Mucosa of descending colon (tissue), 3 donors: ENCODE results near the gene AK9. TPM values are rescaled to one million over a fixed set of nuclear protein-coding genes. Genes with fewer than 3 reads are reported as not detected.

Experiments used
- ATAC-seq: fragments of 200-7000 bp; cut with Tn5 transposase; one replicate; pipeline ENCODE4 v1.9.1; 2020; ENCODE audit warnings: mild to moderate bottlenecking, moderate library complexity
- DNase-seq, 3 donors: peaks; one replicate each; pipeline ENCODE4 v3.0.0-alpha.2; 2020
- H3K36me3 ChIP-seq: fragments of 200-600 bp; one replicate; pipeline ENCODE4 v1.8.0; 2021; ENCODE audit warnings: low read depth, mild to moderate bottlenecking
- H3K4me1 ChIP-seq: fragments of 200-600 bp; one replicate; pipeline ENCODE4 v1.8.0; 2021; ENCODE audit warnings: low read depth, mild to moderate bottlenecking
- H3K4me3 ChIP-seq: fragments of 200-600 bp; one replicate; pipeline ENCODE4 v1.8.0; 2021; ENCODE audit warnings: mild to moderate bottlenecking
- H3K9me3 ChIP-seq: fragments of 200-600 bp; one replicate; pipeline ENCODE4 v1.8.0; 2021; ENCODE audit warnings: mild to moderate bottlenecking
- intact Hi-C, 2 donors: fragments of 100-400 bp; cut with DNase I in 1 of 2; cut with micrococcal nuclease in 1 of 2; formaldehyde crosslinking; loops; one replicate each; pipeline versions ENCODE4 v1.11.0 to v1.11.1; 2022; cut with DNase I, micrococcal nuclease
- total RNA-seq, 3 donors: library from RNA; stranded (reverse); fragmentation: NEBNext Ultra II Directional in 2 of 3; extraction: Animal tissue kit (Norgen Biotek cat#: 25700) in 2 of 3; gene quantifications; one replicate each; pipeline versions ENCODE4 v1.2.1 to v1.2.4, GENCODE V29; 2021 to 2023
- TF ChIP-seq, protein P1 (sequence below): fragments of 200-600 bp; IDR thresholded peaks from one replicate; pipeline ENCODE4 v1.8.0; 2022; ENCODE audit warnings: antibody characterized with exemption, mild to moderate bottlenecking
- donor health status: DM: no; HTN: no; CAD: no; lungs with moderate emphysema.
- donor health status: DM: no; HTN: no; CAD: no.
- donor health status: DM: no; HTN: yes; CAD: no.

Gene AK9
- total RNA-seq, 3 donors from 2014 or later = 7.2 to 15.0 (median 10.9) TPM

DNA sequence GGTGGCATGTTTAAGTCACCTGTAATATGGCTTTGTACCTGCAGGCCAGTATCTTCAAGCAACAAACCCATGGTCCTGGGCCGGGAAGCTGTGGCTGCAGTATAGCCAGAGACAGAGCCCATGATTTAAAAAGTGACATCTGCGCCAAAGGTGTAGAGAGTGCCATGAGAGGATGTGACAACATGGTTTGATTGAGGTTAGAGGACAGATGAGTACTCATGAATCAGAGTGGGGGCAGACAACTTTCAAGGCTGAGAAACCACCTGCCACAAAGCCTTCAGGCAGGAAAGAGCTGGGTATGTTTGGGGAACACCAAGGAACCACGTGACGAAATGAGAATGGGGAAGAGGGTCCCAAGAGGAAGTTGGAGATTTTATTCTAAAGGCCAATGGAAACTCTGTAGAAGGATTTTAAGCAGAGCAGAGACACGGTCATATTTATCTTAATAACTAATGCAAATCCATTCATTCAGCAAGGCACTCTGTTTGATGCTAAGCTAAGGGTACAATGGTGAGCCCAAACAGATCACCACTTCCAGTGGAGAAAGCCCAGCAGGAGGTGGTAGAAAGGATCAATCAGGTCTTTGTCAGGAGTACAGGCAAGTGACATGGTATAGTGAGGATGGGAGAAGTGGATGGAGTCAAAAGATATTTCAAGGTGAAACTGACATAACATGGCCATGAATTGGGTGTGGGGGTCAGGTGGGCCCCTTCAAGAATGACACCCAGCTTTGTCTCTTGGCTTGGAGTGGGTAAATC, 232.0 kb downstream of the AK9 start:
- no peak overlapping the region for H3K4me3 ChIP-seq
- ATAC-seq (no peak), DNase-seq (no peak)
- peaks cover 30% of the 10 kb centered on the region for H3K4me1 ChIP-seq
- TF ChIP-seq, protein P1, sequence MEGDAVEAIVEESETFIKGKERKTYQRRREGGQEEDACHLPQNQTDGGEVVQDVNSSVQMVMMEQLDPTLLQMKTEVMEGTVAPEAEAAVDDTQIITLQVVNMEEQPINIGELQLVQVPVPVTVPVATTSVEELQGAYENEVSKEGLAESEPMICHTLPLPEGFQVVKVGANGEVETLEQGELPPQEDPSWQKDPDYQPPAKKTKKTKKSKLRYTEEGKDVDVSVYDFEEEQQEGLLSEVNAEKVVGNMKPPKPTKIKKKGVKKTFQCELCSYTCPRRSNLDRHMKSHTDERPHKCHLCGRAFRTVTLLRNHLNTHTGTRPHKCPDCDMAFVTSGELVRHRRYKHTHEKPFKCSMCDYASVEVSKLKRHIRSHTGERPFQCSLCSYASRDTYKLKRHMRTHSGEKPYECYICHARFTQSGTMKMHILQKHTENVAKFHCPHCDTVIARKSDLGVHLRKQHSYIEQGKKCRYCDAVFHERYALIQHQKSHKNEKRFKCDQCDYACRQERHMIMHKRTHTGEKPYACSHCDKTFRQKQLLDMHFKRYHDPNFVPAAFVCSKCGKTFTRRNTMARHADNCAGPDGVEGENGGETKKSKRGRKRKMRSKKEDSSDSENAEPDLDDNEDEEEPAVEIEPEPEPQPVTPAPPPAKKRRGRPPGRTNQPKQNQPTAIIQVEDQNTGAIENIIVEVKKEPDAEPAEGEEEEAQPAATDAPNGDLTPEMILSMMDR = no peak
- H3K36me3 ChIP-seq = no peaks in the 10 kb centered on the region
- intact Hi-C loops = no loop called here
- H3K9me3 ChIP-seq = no peaks in the 10 kb centered on the region

DNA sequence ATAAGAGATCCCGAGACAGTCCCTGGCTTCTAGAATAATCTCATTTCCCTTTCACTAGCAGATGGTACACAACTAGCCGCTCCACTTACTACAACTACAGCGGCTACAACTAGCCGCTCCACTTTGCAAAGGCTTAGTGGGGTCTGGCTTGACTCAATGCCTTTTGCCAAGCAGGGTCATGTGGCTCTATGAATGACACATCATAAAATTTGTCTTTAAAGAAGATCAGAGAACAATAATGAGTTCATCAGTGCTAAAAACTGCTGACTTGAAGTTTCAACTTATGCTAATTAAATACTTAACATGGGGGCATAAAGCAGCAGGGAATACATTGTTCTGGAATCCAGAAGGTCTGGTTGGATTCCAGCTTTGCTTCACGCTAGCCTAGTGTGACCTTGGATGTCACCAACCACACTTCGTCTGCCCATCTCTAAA, 233.4 kb downstream of the AK9 start:
- ATAC-seq (no peak), DNase-seq (no peak)
- no peak overlapping the region for H3K4me3 ChIP-seq
- no peaks in the 10 kb centered on the region for H3K9me3 ChIP-seq
- peaks cover 31% of the 10 kb centered on the region for H3K4me1 ChIP-seq
- TF ChIP-seq, protein P1 = no peak
- H3K36me3 ChIP-seq = no peaks in the 10 kb centered on the region
- intact Hi-C loops = no loop called here

DNA sequence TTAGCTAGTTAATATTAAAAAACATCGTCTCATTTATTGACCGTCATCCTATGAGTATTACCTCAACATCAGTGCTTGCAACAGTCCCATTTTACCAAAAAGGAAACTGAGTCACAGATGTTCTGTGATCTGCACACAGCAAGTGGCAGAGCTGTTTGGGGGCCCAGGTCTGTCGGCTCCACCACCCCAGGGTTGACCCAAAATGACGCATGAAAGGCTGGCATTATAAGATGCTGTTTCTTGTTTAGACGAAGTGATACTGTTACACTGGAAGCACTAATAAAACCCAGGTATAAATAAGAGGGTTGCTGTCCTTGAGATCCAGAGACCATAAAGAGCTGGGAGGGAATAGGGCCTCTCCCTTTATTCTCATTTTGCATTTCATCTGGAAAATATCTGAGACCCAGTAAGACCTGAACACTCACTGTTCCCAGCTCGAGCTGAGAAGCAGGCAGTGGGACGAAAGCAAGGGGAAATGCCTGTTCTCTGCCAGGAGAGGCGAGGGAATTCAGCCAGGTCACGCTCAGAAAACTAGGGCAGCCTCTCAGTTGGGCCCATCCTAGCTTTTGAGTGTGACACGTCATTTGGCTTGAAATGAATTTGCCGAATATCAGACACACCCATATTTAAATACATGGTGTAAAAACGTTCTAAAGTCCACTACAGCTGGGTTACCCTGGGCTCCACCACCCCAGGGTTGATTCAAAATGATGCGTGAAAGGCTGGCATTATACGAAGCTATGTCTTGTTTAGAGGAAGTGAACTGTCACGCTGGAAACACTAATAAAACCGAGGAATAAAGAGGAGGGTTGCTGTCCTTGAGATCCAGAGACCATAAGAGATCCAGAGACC, 234.1 kb downstream of the AK9 start:
- intact Hi-C loops = no loop called here
- peak; percentile 65 to 75 (median 66) for DNase-seq
- TF ChIP-seq, protein P1 = no peak
- ATAC-seq = peak; percentile 51
- H3K4me1 ChIP-seq = peaks cover 31% of the 10 kb centered on the region
- H3K36me3 ChIP-seq = no peaks in the 10 kb centered on the region
- H3K4me3 ChIP-seq = no peak overlapping the region
- no peaks in the 10 kb centered on the region for H3K9me3 ChIP-seq

DNA sequence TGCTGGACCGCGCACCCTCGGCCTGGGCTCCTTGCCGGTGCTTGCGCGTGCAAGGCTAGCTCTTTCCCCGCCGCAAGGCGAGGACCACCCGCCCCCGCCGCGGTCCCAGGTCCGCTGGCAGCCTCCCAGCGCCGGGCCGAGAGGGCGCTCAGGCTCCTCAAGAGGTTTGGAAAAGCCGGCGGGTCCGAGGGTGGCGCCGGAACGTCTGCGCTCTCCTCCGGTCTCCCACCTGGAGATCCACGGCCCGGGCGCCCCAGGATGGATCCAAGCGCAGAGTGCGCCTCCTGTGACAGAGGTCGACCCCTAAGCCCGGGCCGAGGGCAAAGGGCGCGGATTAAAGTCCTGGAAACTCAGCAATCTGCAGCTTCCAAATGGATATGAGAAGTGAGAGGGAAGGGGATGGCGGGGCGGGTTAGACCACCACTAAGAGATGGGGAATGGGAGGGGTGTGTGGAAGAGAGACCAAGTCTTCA, 234.9 kb downstream of the AK9 start:
- DNase-seq = no peak

DNA sequence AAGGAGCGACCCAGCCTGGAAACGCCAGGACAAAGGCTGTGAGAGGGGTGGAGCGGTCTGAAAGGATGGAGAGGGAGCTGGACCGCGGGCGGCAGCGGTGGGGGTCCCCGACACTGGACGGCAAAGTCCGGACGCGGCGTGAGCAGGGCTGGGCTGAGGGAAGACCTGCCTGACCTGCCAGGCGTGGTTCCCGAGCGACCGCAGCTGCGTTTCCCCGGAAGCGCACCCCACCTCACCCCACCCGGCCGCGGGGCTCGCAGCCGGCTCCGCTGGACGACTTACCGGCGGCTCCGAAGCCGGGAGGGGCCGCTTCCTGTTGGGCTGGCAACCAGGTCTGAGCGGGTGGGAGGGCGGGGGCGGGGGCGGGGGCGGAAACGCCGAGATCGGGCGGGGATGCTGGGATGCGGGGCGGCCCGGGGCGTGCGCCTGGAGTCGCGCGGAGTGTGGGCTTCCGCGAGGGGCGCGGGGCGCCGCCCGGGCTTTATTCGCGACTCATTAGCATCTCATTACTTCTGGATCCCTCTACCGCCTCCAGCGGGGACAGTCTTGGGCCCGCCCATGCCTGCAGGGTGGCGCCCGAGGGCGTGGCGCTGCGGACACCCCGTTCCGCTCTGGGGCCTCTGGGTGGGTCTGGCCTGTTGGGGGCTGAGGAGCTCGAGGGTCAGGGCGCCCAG, 235.4 kb downstream of the AK9 start, which contains the start of gene MICAL1:
Gene MICAL1 (minus strand): TSS at position 336 of the 674 bp plus-strand sequence. CDS start 1,576 bp downstream, outside the sequence.
- TF ChIP-seq, protein P1 = peak; percentile 36
- ATAC-seq = peak; percentile 80
- Histone ChIP-seq H3K4me1 (peaks cover 31% of the 10 kb centered on the region), H3K4me3 (peak within 1 kb of the TSS; percentile 59), H3K36me3 (no peaks in the 10 kb centered on the region), H3K9me3 (no peaks in the 10 kb centered on the region)
- peak; percentile 90 to 93 (median 93) for DNase-seq
- intact Hi-C loops = no loop called here

More for the DNA sequence above, 234.9 kb downstream of the AK9 start:
- Histone ChIP-seq H3K9me3 (no peaks in the 10 kb centered on the region), H3K36me3 (no peaks in the 10 kb centered on the region), H3K4me3 (peak overlapping the region; percentile 59), H3K4me1 (peaks cover 31% of the 10 kb centered on the region)
- ATAC-seq = peak; percentile 9
- intact Hi-C loops = no loop called here
- TF ChIP-seq, protein P1 = peak; percentile 1
